ENCODE results near the gene KCTD16. TPM values are rescaled to one million over a fixed set of nuclear protein-coding genes. Genes with fewer than 3 reads are reported as not detected.

KCTD16 gene
- total and polyA plus RNA-seq, 12 donors = 0.04 to 2.1 (median 0.48) TPM; not detected in 1

GRCh38 chr5:144297081-144297480 lies 126.4 kb downstream of the KCTD16 start:
- Histone ChIP-seq H3K27ac (no peak overlapping the region), H3K9me3 (replicated peaks in 1 of 3) (no peaks in the 10 kb centered on the region), H3K4me1 (replicated peaks in 1 of 2) (no peaks in the 10 kb centered on the region), H3K36me3 (replicated peaks in 1 of 2) (no peaks in the 10 kb centered on the region), H3K4me3 (no peak overlapping the region), H3K27me3 (no peaks in the 10 kb centered on the region)
- intact Hi-C loops (cut with DNase I) = no loop called here
- DNase-seq = no peak
- TF ChIP-seq CTCF (IDR thresholded peaks at IDR 0.05) (no peak), POLR2A (IDR thresholded peaks at IDR 0.05) (no peak)
- 73 to 79% (median 77%) methylated on average over 3 of the region's 3 CpGs for WGBS, 4 donors

GRCh38 chr5:144298658-144299057 lies 128.0 kb downstream of the KCTD16 start:
- H3K27ac ChIP-seq = no peak overlapping the region
- DNase-seq = no peak
- no peaks in the 10 kb centered on the region for H3K27me3 ChIP-seq
- intact Hi-C loops (cut with DNase I) = no loop called here
- H3K4me1 ChIP-seq (replicated peaks in 1 of 2) = no peaks in the 10 kb centered on the region
- H3K9me3 ChIP-seq (replicated peaks in 1 of 3) = no peaks in the 10 kb centered on the region
- no peak for TF ChIP-seq POLR2A (IDR thresholded peaks at IDR 0.05)
- TF ChIP-seq CTCF (IDR thresholded peaks at IDR 0.05) = no peak
- H3K36me3 ChIP-seq (replicated peaks in 1 of 2) = no peaks in the 10 kb centered on the region
- 81 to 85% (median 83%) methylated on average over 3 of the region's 3 CpGs for WGBS, 4 donors
- H3K4me3 ChIP-seq = no peak overlapping the region

- Histone ChIP-seq H3K27ac (no peak overlapping the region), H3K9me3 (replicated peaks in 1 of 3) (no peaks in the 10 kb centered on the region), H3K27me3 (no peaks in the 10 kb centered on the region), H3K36me3 (replicated peaks in 1 of 2) (no peaks in the 10 kb centered on the region), H3K4me3 (no peak overlapping the region), H3K4me1 (replicated peaks in 1 of 2) (no peaks in the 10 kb centered on the region)
- TF ChIP-seq CTCF (IDR thresholded peaks at IDR 0.05) (no peak), POLR2A (IDR thresholded peaks at IDR 0.05) (no peak)
- 67 to 74% (median 69%) methylated on average over 3 of the region's 3 CpGs for WGBS, 4 donors
- intact Hi-C loops (cut with DNase I) = no loop called here
- no peak for DNase-seq
These were observed 134.0 kb downstream of the KCTD16 start for GRCh38 chr5:144304688-144305087.

- Histone ChIP-seq H3K27ac (no peak overlapping the region), H3K27me3 (no peaks in the 10 kb centered on the region), H3K36me3 (replicated peaks in 1 of 2) (no peaks in the 10 kb centered on the region), H3K4me3 (no peak overlapping the region), H3K4me1 (replicated peaks in 1 of 2) (no peaks in the 10 kb centered on the region), H3K9me3 (replicated peaks in 1 of 3) (no peaks in the 10 kb centered on the region)
- DNase-seq = no peak
- WGBS, 4 donors = 49 to 64% (median 60%) methylated on average over 4 of the region's 4 CpGs
- TF ChIP-seq CTCF (IDR thresholded peaks at IDR 0.05) (no peak), POLR2A (IDR thresholded peaks at IDR 0.05) (no peak)
- intact Hi-C loops (cut with DNase I) = no loop called here
These were observed 137.1 kb downstream of the KCTD16 start for GRCh38 chr5:144307736-144308135.
